ENCODE results near the gene APLNR. TPM values are rescaled to one million over a fixed set of nuclear protein-coding genes. Genes with fewer than 3 reads are reported as not detected.

APLNR gene
- total RNA-seq, 1 donor from 2014 or later: not detected

DNA sequence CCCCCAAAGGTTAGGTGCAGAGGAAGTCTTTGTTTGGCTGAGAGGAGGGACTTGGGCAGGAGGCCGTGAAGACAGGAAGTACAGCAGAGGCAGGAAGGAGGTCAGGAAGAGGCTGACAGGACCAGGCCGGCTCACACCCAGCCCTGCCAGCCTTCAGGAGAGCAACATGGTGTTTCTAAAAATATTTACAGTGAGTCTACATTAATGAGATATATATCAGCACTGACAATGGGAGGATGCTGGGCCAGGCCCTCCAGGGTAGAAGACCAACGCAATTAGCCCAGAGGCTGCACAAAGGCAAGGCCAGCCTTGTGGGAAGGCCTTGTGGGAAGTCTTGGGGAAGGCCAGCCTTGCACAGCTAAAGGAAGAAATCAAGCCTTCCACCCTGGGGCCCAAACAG, 7.9 kb upstream of the APLNR start:
- Mint-ChIP-seq H3K27ac (no peak overlapping the region), H3K4me1 (ENCODE audit: low read depth) (no peaks in the 10 kb centered on the region), H3K4me3 (no peak overlapping the region), H3K27me3 (ENCODE audit: insufficient read depth) (peaks cover 4% of the 10 kb centered on the region), H3K9me3 (no peaks in the 10 kb centered on the region), H3K36me3 (ENCODE audit: low read depth) (no peaks in the 10 kb centered on the region)
- DNase-seq (ENCODE audit: low spot score): no peak
- intact Hi-C loops (cut with micrococcal nuclease): no loop called here

DNA sequence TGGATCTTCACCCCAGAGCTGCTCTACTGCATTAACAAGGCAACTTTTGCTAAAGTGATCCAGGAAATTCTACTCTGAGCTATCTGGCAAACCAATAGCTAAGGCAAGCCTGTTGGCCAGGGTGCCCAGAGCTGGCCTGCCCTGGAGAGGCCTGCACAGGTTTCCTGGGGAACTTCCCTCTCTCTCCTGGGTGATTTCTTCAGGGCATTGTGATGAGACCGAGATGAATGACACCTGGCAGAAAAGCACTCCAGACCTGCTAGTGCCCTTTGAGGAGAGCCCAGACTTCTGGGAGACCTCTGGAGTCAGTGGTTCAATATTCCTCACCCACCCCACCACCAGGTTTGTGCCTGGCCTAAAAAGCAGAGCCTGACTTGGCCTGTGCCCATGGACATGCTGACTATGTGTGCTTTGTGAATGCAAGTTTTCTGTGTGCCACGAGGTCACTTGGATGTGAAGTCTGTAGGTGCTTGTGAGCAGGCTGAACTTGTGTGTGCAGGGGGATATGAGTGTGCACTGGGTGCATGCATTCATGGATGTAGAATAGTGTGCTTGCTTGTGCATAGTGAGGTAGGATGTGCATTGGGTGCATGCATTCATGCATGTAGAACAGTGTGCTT, 4.4 kb upstream of the APLNR start:
- Mint-ChIP-seq H3K27ac (no peak overlapping the region), H3K9me3 (no peaks in the 10 kb centered on the region)
- intact Hi-C loops (cut with micrococcal nuclease): no loop called here

DNA sequence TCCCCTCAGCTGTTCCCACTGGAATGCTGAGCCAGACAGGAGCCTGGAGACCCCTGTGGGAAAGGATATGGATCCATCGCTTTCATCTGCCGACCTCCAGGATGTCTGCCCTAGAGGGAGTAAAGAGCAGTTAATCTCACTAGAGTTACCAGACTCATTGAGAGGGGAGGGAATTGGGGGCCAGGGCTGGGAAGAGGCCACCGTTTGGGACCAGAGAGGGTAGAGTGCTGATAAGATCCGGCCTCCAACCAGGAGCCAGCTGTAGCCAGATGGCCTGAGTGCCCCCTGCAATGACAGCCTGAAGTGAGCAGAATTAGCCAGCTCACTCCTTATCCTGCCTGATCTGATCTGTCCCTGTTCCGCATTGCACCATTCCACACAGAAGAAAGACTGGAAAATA, 3.7 kb upstream of the APLNR start:
- Mint-ChIP-seq H3K9me3 (no peaks in the 10 kb centered on the region), H3K4me3 (no peak overlapping the region), H3K27ac (no peak overlapping the region), H3K4me1 (ENCODE audit: low read depth) (no peaks in the 10 kb centered on the region), H3K27me3 (ENCODE audit: insufficient read depth) (peaks cover 5% of the 10 kb centered on the region), H3K36me3 (ENCODE audit: low read depth) (no peaks in the 10 kb centered on the region)
- intact Hi-C loops (cut with micrococcal nuclease): no loop called here
- DNase-seq (ENCODE audit: low spot score): no peak

More for the DNA sequence above, 4.4 kb upstream of the APLNR start:
- Mint-ChIP-seq H3K27me3 (ENCODE audit: insufficient read depth) (peaks cover 5% of the 10 kb centered on the region), H3K4me3 (no peak overlapping the region), H3K36me3 (ENCODE audit: low read depth) (no peaks in the 10 kb centered on the region), H3K4me1 (ENCODE audit: low read depth) (no peaks in the 10 kb centered on the region)
- DNase-seq (ENCODE audit: low spot score): no peak

DNA sequence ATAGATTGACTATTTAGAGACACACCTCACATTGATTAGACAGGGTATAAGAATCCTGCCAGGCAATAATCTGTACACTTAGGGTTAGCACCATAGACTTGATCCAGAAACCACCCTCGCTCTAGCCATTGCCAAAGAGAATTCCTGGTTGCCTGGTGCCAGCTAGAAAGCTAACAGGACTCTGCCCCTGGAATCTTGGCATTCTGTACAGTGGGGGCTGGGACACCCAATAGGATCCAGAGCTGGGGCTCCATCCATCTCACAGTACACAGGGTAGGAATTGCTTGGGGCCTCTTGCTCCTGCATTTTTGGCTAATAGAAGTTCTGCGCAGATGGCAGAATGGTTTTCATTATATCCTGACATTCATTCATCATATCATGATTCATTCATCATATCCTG, 3.0 kb upstream of the APLNR start:
- Mint-ChIP-seq H3K36me3 (ENCODE audit: low read depth) (no peaks in the 10 kb centered on the region), H3K9me3 (no peaks in the 10 kb centered on the region), H3K4me3 (no peak overlapping the region), H3K4me1 (ENCODE audit: low read depth) (no peaks in the 10 kb centered on the region), H3K27ac (no peak overlapping the region), H3K27me3 (ENCODE audit: insufficient read depth) (peaks cover 9% of the 10 kb centered on the region)
- DNase-seq (ENCODE audit: low spot score): no peak
- intact Hi-C loops (cut with micrococcal nuclease): no loop called here

DNA sequence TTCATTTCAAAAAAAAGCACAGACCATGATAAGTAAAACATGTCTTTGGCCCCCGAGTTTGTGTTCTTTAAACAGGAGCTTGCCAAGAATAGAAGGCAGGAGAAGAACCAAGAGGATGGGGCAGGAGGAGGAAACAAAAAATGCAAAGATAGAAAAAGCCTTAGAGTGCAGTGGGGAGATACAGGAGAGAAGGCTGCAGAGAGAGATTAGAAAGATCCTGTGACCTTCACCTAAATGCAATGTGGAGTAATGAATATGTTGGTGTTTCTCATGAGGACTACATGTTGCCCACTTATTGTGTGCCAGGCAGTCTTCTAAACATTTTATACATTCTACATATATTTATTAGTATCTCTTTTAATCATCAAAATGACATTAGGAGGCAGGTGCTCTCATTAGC, 2.3 kb upstream of the APLNR start:
- Mint-ChIP-seq H3K4me1 (ENCODE audit: low read depth) (no peaks in the 10 kb centered on the region), H3K27ac (no peak overlapping the region), H3K36me3 (ENCODE audit: low read depth) (no peaks in the 10 kb centered on the region), H3K9me3 (no peaks in the 10 kb centered on the region), H3K27me3 (ENCODE audit: insufficient read depth) (peaks cover 9% of the 10 kb centered on the region), H3K4me3 (no peak overlapping the region)
- DNase-seq (ENCODE audit: low spot score): no peak
- intact Hi-C loops (cut with micrococcal nuclease): no loop called here

DNA sequence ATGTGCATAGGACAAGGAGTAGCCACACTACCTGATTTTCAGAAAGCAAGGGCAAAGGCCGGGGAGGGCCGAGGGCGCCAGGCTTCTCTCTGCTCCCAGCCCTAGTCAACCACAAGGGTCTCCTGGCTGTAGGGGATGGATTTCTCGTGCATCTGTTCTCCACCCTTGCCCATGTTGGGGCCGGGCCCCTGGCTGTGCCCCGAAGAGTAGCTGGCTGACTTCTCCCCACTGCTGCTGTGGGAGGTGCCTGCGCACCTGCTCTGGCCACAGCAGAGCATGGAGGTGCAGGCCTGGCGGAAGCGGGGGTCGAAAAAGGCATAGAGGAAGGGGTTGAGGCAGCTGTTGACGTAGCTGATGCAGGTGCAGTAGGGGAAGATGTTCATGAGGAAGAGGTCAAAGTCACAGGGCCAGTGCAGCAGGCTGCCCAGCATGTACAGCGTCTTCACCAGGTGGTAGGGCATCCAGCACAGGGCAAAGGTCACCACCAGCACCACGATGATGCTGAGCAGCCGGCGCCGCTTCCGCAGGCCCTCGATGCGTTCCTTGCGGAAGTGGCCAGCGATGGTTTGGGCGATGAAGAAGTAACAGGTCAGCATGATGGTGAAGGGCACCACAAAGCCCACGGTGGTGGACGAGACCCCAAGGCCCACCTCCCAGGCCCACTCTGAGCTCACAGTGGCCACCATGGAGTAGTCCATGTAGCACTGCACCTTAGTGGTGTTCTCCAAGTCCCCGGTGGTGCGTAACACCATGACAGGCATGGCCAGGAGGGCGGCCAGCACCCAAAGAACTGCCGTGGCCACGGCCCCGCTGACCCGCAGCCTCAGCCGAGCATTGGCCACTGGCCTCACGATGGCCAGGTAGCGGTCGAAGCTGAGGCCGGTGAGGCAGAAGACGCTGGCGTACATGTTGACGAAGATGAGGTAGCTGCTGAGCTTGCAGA, 1.0 kb downstream of the APLNR start:
- Mint-ChIP-seq H3K27ac (no peak overlapping the region), H3K27me3 (ENCODE audit: insufficient read depth) (peaks cover 26% of the 10 kb centered on the region), H3K4me3 (no peak overlapping the region), H3K36me3 (ENCODE audit: low read depth) (no peaks in the 10 kb centered on the region), H3K9me3 (no peaks in the 10 kb centered on the region), H3K4me1 (ENCODE audit: low read depth) (no peaks in the 10 kb centered on the region)
- no peak for DNase-seq (ENCODE audit: low spot score)
- intact Hi-C loops (cut with micrococcal nuclease): no loop called here

DNA sequence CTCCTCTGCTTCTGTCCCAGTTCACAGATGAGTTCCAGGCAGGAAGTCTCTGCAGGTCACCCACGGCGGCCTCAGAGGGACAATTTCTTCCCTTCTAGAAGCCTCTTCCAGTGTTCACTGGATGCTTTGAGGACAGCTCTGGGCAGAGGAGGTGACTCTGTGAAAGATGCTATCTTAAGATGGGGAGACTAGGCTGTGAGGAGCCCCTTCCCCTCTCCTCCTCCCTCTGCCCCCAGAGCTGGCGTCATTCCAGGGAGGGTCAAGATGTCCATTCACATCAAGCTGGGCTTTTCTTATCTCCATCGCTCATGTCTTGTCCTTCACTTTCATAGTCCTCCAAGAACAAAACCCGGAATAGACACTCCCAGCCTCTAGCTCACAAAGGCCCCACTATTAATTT, 3.3 kb downstream of the APLNR start:
- intact Hi-C loops (cut with micrococcal nuclease): no loop called here
- Mint-ChIP-seq H3K27ac (no peak overlapping the region), H3K9me3 (no peaks in the 10 kb centered on the region), H3K27me3 (ENCODE audit: insufficient read depth) (peaks cover 32% of the 10 kb centered on the region), H3K4me1 (ENCODE audit: low read depth) (no peaks in the 10 kb centered on the region), H3K36me3 (ENCODE audit: low read depth) (no peaks in the 10 kb centered on the region), H3K4me3 (no peak overlapping the region)
- DNase-seq (ENCODE audit: low spot score): no peak

DNA sequence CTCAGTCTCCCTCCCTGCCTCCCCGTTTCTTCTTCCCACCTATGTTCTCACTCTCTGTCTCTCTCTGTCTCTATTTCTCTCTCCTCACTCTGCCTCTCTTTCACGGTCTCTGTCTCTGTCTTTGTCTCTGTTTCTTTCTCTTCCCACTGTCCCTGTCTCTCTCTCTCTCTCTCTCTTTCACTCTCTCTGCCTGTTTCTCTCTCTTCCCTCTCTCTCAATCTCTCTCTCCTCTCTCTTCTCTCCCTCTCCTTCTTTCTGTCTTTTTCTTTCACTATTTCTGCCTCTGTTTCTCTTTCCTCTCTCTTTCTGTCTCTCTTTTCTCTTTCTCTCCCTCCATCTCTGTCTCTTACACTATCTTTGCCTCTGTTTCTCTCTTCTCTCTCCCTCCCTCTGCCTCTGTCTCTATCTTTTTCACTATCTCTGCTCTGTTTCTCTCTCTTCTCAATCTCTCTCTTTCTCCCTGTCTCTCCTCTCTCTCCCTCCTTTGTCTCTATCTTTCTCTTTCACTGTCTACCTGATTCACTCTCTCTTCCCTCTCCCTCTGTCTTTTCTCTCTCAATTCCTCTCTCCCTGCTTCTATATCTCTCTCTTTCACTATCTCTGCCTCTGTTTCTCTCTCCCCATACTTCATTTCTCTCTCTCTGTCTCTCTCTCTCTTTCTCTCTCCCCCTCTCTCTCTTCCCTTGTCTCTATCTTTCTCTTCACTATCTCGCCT, 5.4 kb downstream of the APLNR start:
- H3K9me3 Mint-ChIP-seq: no peaks in the 10 kb centered on the region
- peaks cover 30% of the 10 kb centered on the region for H3K27me3 Mint-ChIP-seq (ENCODE audit: insufficient read depth)
- intact Hi-C loops (cut with micrococcal nuclease): no loop called here
- no peak overlapping the region for H3K27ac Mint-ChIP-seq
- no peaks in the 10 kb centered on the region for H3K36me3 Mint-ChIP-seq (ENCODE audit: low read depth)
- DNase-seq (ENCODE audit: low spot score): no peak
- no peak overlapping the region for H3K4me3 Mint-ChIP-seq
- H3K4me1 Mint-ChIP-seq (ENCODE audit: low read depth): no peaks in the 10 kb centered on the region

DNA sequence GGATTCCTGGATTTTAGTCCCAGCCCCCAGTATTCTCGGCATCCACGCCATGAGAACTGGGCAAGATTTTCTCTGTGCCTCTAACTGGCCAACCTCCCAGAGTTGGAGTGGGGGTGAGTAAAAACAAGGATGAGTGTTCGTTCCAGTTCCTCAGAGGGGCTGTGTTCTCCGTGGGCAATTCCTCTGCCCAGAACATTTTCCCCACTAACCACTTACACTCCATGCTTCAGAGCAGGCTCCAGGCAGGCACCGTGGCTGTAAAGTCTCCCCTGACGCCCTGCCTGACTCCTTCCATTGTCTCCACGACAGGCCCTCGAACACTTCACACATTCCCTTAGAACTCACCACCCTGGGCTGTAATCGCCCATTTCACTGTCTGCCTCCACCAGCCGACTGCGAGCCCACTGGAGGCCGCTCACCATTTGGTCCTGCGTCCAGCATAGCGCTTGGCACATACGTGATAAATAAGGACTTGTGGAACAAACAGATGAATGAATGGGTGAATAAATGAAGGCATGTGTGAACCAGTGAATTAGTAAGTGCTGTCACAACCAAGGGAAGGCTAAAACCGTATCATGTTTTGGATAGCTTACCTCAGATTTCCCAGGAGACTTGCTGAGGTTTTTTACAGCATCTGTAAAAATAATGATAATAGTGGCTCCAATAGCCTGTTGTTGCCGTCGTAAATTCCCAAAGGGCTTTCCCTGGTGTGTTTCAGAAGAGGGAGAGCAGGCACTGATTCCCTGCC, 6.1 kb downstream of the APLNR start:
- DNase-seq (ENCODE audit: low spot score): no peak

DNA sequence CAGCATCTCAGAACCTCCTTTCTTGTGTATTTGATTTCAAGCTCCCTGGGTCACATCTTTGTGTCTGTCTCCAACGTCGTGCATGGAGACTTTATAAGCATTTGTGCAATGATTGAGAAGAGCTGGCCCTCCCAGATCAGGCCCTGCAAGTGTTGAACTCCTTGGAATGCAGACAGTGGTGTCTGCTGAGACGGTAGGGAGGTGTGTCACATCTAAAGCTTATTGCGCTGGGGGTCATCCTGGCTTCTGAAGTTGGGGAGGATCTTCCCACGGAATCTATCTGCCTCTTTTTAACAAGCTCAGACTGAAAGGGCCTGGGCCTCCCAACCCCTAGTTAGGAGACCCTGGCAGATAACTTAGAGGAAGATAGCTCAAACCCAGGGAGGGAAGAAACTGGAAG, 6.7 kb downstream of the APLNR start:
- H3K27ac Mint-ChIP-seq: no peak overlapping the region
- no peaks in the 10 kb centered on the region for H3K9me3 Mint-ChIP-seq
- H3K4me3 Mint-ChIP-seq: no peak overlapping the region
- H3K4me1 Mint-ChIP-seq (ENCODE audit: low read depth): no peaks in the 10 kb centered on the region
- intact Hi-C loops (cut with micrococcal nuclease): no loop called here
- peaks cover 28% of the 10 kb centered on the region for H3K27me3 Mint-ChIP-seq (ENCODE audit: insufficient read depth)
- no peaks in the 10 kb centered on the region for H3K36me3 Mint-ChIP-seq (ENCODE audit: low read depth)
- DNase-seq (ENCODE audit: low spot score): no peak

More for the DNA sequence above, 6.1 kb downstream of the APLNR start:
- Mint-ChIP-seq H3K27ac (no peak overlapping the region), H3K9me3 (no peaks in the 10 kb centered on the region), H3K27me3 (ENCODE audit: insufficient read depth) (peaks cover 30% of the 10 kb centered on the region), H3K4me3 (no peak overlapping the region), H3K4me1 (ENCODE audit: low read depth) (no peaks in the 10 kb centered on the region), H3K36me3 (ENCODE audit: low read depth) (no peaks in the 10 kb centered on the region)
- intact Hi-C loops (cut with micrococcal nuclease): no loop called here

DNA sequence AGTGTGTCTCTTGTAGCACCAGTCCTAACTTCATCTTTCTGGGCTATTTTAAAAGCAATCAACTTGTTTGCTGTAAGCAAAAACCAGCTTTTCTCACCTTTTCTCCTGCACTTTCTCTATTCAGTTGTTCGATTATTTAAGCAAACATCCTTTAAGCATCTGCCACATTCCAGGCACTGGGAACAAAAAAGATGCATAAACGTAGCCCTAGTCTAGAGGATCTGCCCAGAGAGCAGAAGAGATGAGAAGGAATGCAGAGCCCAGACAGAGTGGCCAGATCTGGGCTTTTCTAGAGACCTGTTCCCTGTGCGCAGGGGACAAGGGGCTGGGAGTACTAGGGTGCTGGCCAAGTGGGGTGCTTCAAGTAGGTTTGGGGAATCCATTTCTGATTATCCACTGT, 8.4 kb downstream of the APLNR start:
- intact Hi-C loops (cut with micrococcal nuclease): no loop called here
- no peak for DNase-seq (ENCODE audit: low spot score)
- H3K9me3 Mint-ChIP-seq: no peaks in the 10 kb centered on the region
- no peaks in the 10 kb centered on the region for H3K4me1 Mint-ChIP-seq (ENCODE audit: low read depth)
- no peak overlapping the region for H3K27ac Mint-ChIP-seq
- H3K4me3 Mint-ChIP-seq: no peak overlapping the region
- H3K36me3 Mint-ChIP-seq (ENCODE audit: low read depth): no peaks in the 10 kb centered on the region
- H3K27me3 Mint-ChIP-seq (ENCODE audit: insufficient read depth): peaks cover 24% of the 10 kb centered on the region

DNA sequence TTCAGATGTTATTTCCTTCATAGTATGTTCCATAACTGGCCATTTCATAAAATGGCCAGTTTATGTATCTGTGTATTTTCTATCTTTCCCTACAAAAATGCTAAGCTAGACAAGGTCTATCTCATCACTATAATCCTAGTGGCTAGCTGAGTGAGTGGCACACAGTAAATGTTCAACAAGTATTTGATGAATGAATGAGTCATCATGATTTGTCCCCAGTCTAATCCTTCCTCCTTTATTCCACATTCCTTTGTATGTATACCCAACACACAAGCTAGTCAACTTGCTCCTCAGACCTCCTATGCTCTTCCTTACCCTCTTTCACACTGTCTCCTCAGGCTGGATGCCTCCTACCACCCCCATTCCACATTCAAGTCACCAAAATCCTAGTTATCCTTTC, 12.5 kb downstream of the APLNR start:
- H3K4me1 Mint-ChIP-seq (ENCODE audit: low read depth): no peaks in the 10 kb centered on the region
- no peak overlapping the region for H3K4me3 Mint-ChIP-seq
- intact Hi-C loops (cut with micrococcal nuclease): no loop called here
- H3K9me3 Mint-ChIP-seq: no peaks in the 10 kb centered on the region
- DNase-seq (ENCODE audit: low spot score): no peak
- H3K27me3 Mint-ChIP-seq (ENCODE audit: insufficient read depth): no peaks in the 10 kb centered on the region
- H3K27ac Mint-ChIP-seq: no peak overlapping the region
- no peaks in the 10 kb centered on the region for H3K36me3 Mint-ChIP-seq (ENCODE audit: low read depth)

Measured in activated T-helper 1 cell treated with anti-CD3 and anti-CD28 coated beads, Interleukin-12 subunit alpha, Interleukin-12 subunit beta, Interleukin-2, Interleukin-4 antibody, amounts not matched to agents 30 ng/mL and 10 ng/mL and 1 ng/mL, durations not matched to agents 14 hours and 24 hours and 36 hours (primary cell).